C4-2B (cell line): ENCODE measurements around the gene SCAPER.

Experiments used
- CTCF ChIP-seq: fragments of 450-650 bp; conservative IDR thresholded peaks from 2 replicates; pipeline ENCODE4 v1.5.1; 2017; ENCODE audit warnings: mild to moderate bottlenecking
- ZFX ChIP-seq: fragments of 450-650 bp; IDR thresholded peaks from 2 replicates; pipeline ENCODE4 v1.6.1; 2017

- TF ChIP-seq CTCF (no peak), ZFX (no peak)
Observed at GRCh38 chr15:76863693-76864092, 41.4 kb downstream of the SCAPER start.
